H9 (cell line): Measurements from ENCODE around the gene ABCG1. TPM values are rescaled to one million over a fixed set of nuclear protein-coding genes. Genes with fewer than 3 reads are reported as not detected.

Experiments used
- DNase-seq: peaks from one replicate; pipeline ENCODE4 v3.0.0-alpha.2; 2017
- H2AFZ ChIP-seq: one replicate; pipeline ENCODE4 v1.6.1; 2013; ENCODE audit warnings: mild to moderate bottlenecking, low read length, control low read depth, moderate library complexity
- H2AK5ac ChIP-seq: 2 replicates; pipeline ENCODE4 v1.6.1; 2013; ENCODE audit warnings: low read length, control low read depth, mixed read lengths; ENCODE audit not compliant: insufficient read length
- H2BK120ac ChIP-seq: one replicate; pipeline ENCODE4 v1.6.1; 2013; ENCODE audit warnings: low read depth, mild to moderate bottlenecking, low read length, control low read depth, inconsistent platforms; ENCODE audit not compliant: poor library complexity, severe bottlenecking
- H2BK12ac ChIP-seq: 2 replicates; pipeline ENCODE4 v1.6.1; 2013; ENCODE audit warnings: low read length, control low read depth, mixed read lengths, low read depth; ENCODE audit not compliant: insufficient read length
- H2BK15ac ChIP-seq: 2 replicates; pipeline ENCODE4 v1.6.1; 2013; ENCODE audit warnings: low read depth, low read length, control low read depth
- H2BK20ac ChIP-seq: one replicate; pipeline ENCODE4 v1.6.1; 2013; ENCODE audit warnings: low read depth, mild to moderate bottlenecking, low read length, control low read depth, inconsistent platforms; ENCODE audit not compliant: poor library complexity, severe bottlenecking
- H2BK5ac ChIP-seq: 2 replicates; pipeline ENCODE4 v1.6.1; 2013; ENCODE audit warnings: low read length, control low read depth, mixed read lengths; ENCODE audit not compliant: insufficient read length
- H3K14ac ChIP-seq: 2 replicates; pipeline ENCODE4 v1.6.1; 2013; ENCODE audit warnings: low read length, control low read depth; ENCODE audit not compliant: insufficient read depth
- H3K18ac ChIP-seq: 2 replicates; pipeline ENCODE4 v1.6.1; 2013; ENCODE audit warnings: low read depth, mild to moderate bottlenecking, mixed read lengths, low read length, control low read depth; ENCODE audit not compliant: insufficient read length
- H3K23ac ChIP-seq: 2 replicates; pipeline ENCODE4 v1.6.1; 2013; ENCODE audit warnings: low read length, control low read depth, mixed read lengths, low read depth; ENCODE audit not compliant: insufficient read length
- H3K23me2 ChIP-seq: 2 replicates; pipeline ENCODE4 v1.6.1; 2013; ENCODE audit warnings: low read depth, mild to moderate bottlenecking, mixed read lengths, low read length, control low read depth; ENCODE audit not compliant: insufficient read length, poor library complexity, severe bottlenecking
- H3K27ac ChIP-seq: 2 replicates; pipeline ENCODE4 v1.5.1; 2013; ENCODE audit warnings: low read length, control low read depth, mixed read lengths, low read depth; ENCODE audit not compliant: insufficient read length
- H3K27me3 ChIP-seq: 2 replicates; pipeline ENCODE4 v1.6.1; 2013; ENCODE audit warnings: low read length, control low read depth, inconsistent platforms; ENCODE audit not compliant: insufficient read depth
- H3K4ac ChIP-seq: 2 replicates; pipeline ENCODE4 v1.6.1; 2013; ENCODE audit warnings: low read depth, mild to moderate bottlenecking, control low read depth, inconsistent platforms, low read length, moderate library complexity
- H3K4me1 ChIP-seq: 2 replicates; pipeline ENCODE4 v1.6.1; 2013; ENCODE audit warnings: low read length, control low read depth, inconsistent platforms; ENCODE audit not compliant: insufficient read depth
- H3K4me2 ChIP-seq: 2 replicates; pipeline ENCODE4 v1.6.1; 2013; ENCODE audit warnings: low read length, control low read depth, mixed read lengths; ENCODE audit not compliant: insufficient read length, insufficient read depth
- H3K56ac ChIP-seq: 2 replicates; pipeline ENCODE4 v1.6.1; 2013; ENCODE audit warnings: low read depth, mild to moderate bottlenecking, mixed read lengths, low read length, control low read depth; ENCODE audit not compliant: insufficient read length
- H3K79me1 ChIP-seq: 2 replicates; pipeline ENCODE4 v1.6.1; 2013; ENCODE audit warnings: low read depth, mild to moderate bottlenecking, moderate library complexity, low read length, control low read depth, inconsistent platforms; ENCODE audit not compliant: insufficient read depth, poor library complexity, severe bottlenecking
- H3K79me2 ChIP-seq: 2 replicates; pipeline ENCODE4 v1.6.1; 2013; ENCODE audit warnings: low read length, control low read depth, inconsistent platforms; ENCODE audit not compliant: insufficient read depth
- H3K9ac ChIP-seq: 2 replicates; pipeline ENCODE4 v1.6.1; 2013; ENCODE audit warnings: low read length, control low read depth, mixed read lengths; ENCODE audit not compliant: insufficient read length; ENCODE audit errors: extremely low read depth
- H3K9me3 ChIP-seq: one replicate; pipeline ENCODE4 v1.6.1; 2013; ENCODE audit warnings: low read depth, low read length, inconsistent platforms; ENCODE audit not compliant: control insufficient read depth
- H3T11ph ChIP-seq: one replicate; pipeline ENCODE4 v1.6.1; 2013; ENCODE audit warnings: mild to moderate bottlenecking, low read length, control low read depth, inconsistent platforms
- H4K20me1 ChIP-seq: one replicate; pipeline ENCODE4 v1.6.1; 2013; ENCODE audit not compliant: control insufficient read depth, insufficient read length, insufficient read depth
- H4K5ac ChIP-seq: 2 replicates; pipeline ENCODE4 v1.6.1; 2013; ENCODE audit warnings: low read depth, mild to moderate bottlenecking, mixed read lengths, low read length, control low read depth; ENCODE audit not compliant: insufficient read length
- H4K8ac ChIP-seq: replicated peaks from 2 replicates; pipeline ENCODE4 v1.6.1; 2013; ENCODE audit warnings: low read length, control low read depth, mixed read lengths, low read depth; ENCODE audit not compliant: insufficient read length
- H4K91ac ChIP-seq: 2 replicates; pipeline ENCODE4 v1.6.1; 2013; ENCODE audit warnings: low read depth, mild to moderate bottlenecking, moderate library complexity, mixed read lengths, low read length, control low read depth; ENCODE audit not compliant: insufficient read length
- H3K27ac Mint-ChIP-seq, 3 experiments: 2 replicates in 2 of 3; 3 replicates in 1 of 3; pipeline ENCODE4 v1.8.0; 2020 to 2021; ENCODE audit warnings: mixed read lengths in 3 of 3, mild to moderate bottlenecking in 1 of 3, moderate library complexity in 1 of 3
- H3K27me3 Mint-ChIP-seq: 2 replicates; pipeline ENCODE4 v1.8.0; 2021; ENCODE audit warnings: low read depth, mild to moderate bottlenecking, moderate library complexity, mixed read lengths
- H3K36me3 Mint-ChIP-seq, 3 experiments: 2 replicates in 2 of 3; 3 replicates in 1 of 3; pipeline ENCODE4 v1.8.0; 2020 to 2021; ENCODE audit warnings: low read depth in 3 of 3, mixed read lengths in 3 of 3; ENCODE audit not compliant: insufficient read depth in 1 of 3
- H3K4me1 Mint-ChIP-seq, 2 experiments: 2 replicates each; pipeline ENCODE4 v1.8.0; 2020; ENCODE audit warnings: mixed read lengths in 2 of 2
- H3K4me3 Mint-ChIP-seq, 2 experiments: 2 replicates in 1 of 2; 3 replicates in 1 of 2; pipeline ENCODE4 v1.8.0; 2020 to 2021; ENCODE audit warnings: mild to moderate bottlenecking in 2 of 2, mixed read lengths in 2 of 2, moderate library complexity in 1 of 2
- H3K9me3 Mint-ChIP-seq, 2 experiments: 2 replicates in 1 of 2; 3 replicates in 1 of 2; pipeline ENCODE4 v1.8.0; 2020; ENCODE audit warnings: mild to moderate bottlenecking in 2 of 2, mixed read lengths in 2 of 2, moderate library complexity in 1 of 2
- WGBS: extraction: QIAGEN DNeasy Blood & Tissue Kit; methylation state at CpG from one replicate; pipeline ENCODE4 v1.1.7; 2013; ENCODE audit warnings: missing lambda C conversion rate, low lambda C conversion rate, mixed read lengths; ENCODE audit not compliant: insufficient read length; ENCODE audit errors: extremely low coverage; 5-methylcytosine and 5-hydroxymethylcytosine counted together
- total RNA-seq: library from RNA; stranded (reverse); gene quantifications from 2 replicates; pipeline ENCODE4 v1.2.1, GENCODE V29; 2021
- TF ChIP-seq, protein P1 (sequence below): fragments of 200-600 bp; sonication (generic); conservative IDR thresholded peaks from 3 replicates; pipeline ENCODE4 v1.8.0; 2021; ENCODE audit warnings: antibody characterized with exemption, mild to moderate bottlenecking

Gene ABCG1
- total RNA-seq, 1 experiment from 2014 or later = 0.83 TPM

DNA sequence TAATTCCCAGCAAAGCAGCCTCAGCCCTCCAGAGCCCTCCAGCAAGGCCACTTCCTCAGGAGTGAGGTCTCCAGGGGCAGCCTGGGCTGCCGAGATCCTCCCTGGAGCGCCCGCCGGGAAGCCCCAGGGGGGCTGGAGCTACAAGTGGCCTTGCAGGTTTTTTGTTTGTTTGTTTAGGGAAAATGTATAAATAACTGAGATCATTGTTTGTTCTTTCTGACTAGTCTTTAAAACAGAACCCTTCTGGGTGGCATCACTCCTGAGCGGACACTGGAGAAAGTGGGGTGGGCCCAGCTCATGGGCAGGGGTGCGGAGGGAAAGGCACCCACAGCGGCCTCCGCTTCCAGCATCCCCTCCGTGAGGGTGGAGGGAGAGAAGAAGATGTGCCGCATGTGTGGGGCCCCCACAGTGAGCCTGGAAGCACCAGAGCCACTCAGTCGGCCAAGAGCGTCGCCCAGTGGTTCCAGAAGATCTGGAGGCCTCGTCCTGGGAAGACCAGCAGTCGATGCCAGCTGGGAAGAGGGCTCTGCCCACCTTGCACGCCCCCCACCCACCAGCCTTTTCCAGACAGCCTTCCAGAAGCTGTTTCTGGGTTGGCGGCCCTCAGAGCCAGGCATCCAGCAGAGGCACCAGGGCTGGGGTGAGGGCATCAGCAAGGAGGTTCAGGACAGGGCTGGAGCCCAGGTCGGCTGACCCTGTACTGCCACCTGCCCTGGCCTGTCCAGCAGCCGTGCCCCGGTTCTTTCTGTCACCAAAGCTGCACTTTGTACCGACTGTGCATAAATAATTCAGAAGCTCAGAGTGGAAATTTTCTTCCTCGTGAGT lies 61.6 kb downstream of the ABCG1 start:
- no peak overlapping the region for H3K9ac ChIP-seq
- no peak overlapping the region for H4K5ac ChIP-seq
- H3K4me3 Mint-ChIP-seq = no peak overlapping the region
- TF ChIP-seq, protein P1, sequence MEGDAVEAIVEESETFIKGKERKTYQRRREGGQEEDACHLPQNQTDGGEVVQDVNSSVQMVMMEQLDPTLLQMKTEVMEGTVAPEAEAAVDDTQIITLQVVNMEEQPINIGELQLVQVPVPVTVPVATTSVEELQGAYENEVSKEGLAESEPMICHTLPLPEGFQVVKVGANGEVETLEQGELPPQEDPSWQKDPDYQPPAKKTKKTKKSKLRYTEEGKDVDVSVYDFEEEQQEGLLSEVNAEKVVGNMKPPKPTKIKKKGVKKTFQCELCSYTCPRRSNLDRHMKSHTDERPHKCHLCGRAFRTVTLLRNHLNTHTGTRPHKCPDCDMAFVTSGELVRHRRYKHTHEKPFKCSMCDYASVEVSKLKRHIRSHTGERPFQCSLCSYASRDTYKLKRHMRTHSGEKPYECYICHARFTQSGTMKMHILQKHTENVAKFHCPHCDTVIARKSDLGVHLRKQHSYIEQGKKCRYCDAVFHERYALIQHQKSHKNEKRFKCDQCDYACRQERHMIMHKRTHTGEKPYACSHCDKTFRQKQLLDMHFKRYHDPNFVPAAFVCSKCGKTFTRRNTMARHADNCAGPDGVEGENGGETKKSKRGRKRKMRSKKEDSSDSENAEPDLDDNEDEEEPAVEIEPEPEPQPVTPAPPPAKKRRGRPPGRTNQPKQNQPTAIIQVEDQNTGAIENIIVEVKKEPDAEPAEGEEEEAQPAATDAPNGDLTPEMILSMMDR = no peak
- H3K4me1 ChIP-seq = no peaks in the 10 kb centered on the region
- no peak overlapping the region for H2AFZ ChIP-seq
- no peaks in the 10 kb centered on the region for H4K20me1 ChIP-seq
- H3K79me1 ChIP-seq = no peaks in the 10 kb centered on the region
- H3K23me2 ChIP-seq = no peaks in the 10 kb centered on the region
- H2BK12ac ChIP-seq = no peak overlapping the region
- no peak overlapping the region for H2AK5ac ChIP-seq
- no peaks in the 10 kb centered on the region for H3K36me3 Mint-ChIP-seq
- peaks cover 5 to 9% of the 10 kb centered on the region in 2 experiments; a peak in 3 of 4 replicates for H3K4me1 Mint-ChIP-seq
- no peaks in the 10 kb centered on the region for H3K9me3 Mint-ChIP-seq
- no peak overlapping the region for H4K91ac ChIP-seq
- no peak overlapping the region for H3K27ac ChIP-seq
- no peak overlapping the region for H3K4me2 ChIP-seq
- no peak for DNase-seq
- no peak overlapping the region for H3K23ac ChIP-seq
- 0 out of 7 replicates have a peak overlapping the region, but pooled peaks of 1 of the 3 experiments have one; percentile 55 for H3K27ac Mint-ChIP-seq
- no peak overlapping the region for H3K18ac ChIP-seq
- WGBS = no CpG with 5 or more reads among the region's 22 CpGs
- no peak overlapping the region for H3K56ac ChIP-seq
- no peaks in the 10 kb centered on the region for H3K9me3 ChIP-seq
- H2BK120ac ChIP-seq = no peak overlapping the region
- H2BK5ac ChIP-seq = no peak overlapping the region
- no peaks in the 10 kb centered on the region; the same call in 1 of the 2 replicates for H3K27me3 ChIP-seq
- H3K27me3 Mint-ChIP-seq = no peaks in the 10 kb centered on the region
- H4K8ac ChIP-seq = no peak overlapping the region
- no peak overlapping the region for H2BK15ac ChIP-seq
- no peak overlapping the region for H3K4ac ChIP-seq
- H2BK20ac ChIP-seq = no peak overlapping the region
- H3T11ph ChIP-seq = no peak overlapping the region
- no peak overlapping the region for H3K14ac ChIP-seq
- H3K79me2 ChIP-seq = no peaks in the 10 kb centered on the region
